Esophagus mucosa (tissue), 1 donor: Measurements from ENCODE around the gene CBL. TPM values are rescaled to one million over a fixed set of nuclear protein-coding genes. Genes with fewer than 3 reads are reported as not detected.
"Not testable (repeated sequence)": the region's sequence is repeated elsewhere in the genome, so short reads cannot be mapped to it uniquely, and the experiment has no call there.

Experiments used
- ATAC-seq: fragments of 200-7000 bp; cut with Tn5 transposase; one replicate; pipeline ENCODE4 v1.9.1; 2020
- total RNA-seq: library from RNA; stranded (reverse); gene quantifications from one replicate; pipeline ENCODE4 v1.2.4, GENCODE V29; 2023
- donor health status: DM: yes; HTN: yes; CAD: no.

CBL gene
- total RNA-seq: 11.0 TPM

DNA sequence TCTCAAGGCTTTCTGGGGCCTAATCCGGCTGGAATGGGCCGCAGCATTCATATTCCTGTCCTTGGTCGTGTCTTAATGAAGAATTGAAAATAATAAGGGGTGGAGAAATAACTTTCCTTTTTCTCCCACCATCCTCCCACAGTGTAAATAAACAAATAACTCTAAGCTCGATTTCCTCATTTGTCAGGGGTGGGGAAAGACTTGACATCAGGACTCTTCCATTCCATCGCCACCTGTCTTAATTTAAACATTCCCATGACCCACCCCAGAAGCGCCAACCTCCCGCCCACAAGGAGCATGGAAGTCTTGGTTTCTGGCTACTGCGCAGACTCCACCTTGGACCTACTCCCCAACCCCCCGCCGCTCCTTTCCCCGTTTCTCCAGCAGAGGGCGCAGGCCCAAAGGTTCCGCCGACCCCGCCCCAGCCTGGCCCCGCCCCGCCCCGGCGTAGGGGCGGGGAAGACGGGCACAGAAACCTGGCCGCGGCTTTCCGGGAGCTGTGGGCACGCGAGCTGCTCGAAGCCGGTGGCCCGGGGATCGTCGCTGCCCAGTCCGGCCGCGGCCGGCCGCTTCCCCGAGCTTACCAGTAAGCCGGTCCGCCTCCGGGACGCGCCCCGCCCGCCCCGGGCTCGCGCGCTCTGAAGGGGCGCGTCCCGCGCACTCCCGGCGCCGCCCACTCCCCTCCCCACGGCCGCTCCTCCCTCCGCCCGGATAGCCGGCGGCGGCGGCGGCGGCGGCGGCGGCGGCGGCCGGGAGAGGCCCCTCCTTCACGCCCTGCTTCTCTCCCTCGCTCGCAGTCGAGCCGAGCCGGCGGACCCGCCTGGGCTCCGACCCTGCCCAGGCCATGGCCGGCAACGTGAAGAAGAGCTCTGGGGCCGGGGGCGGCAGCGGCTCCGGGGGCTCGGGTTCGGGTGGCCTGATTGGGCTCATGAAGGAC is at the start of gene CBL:
Gene CBL, plus strand, starts transcription at position 766 of the 937 bp plus-strand sequence. Its CDS starts 79 bp downstream, at position 845.
- peak; percentile 98 for ATAC-seq

DNA sequence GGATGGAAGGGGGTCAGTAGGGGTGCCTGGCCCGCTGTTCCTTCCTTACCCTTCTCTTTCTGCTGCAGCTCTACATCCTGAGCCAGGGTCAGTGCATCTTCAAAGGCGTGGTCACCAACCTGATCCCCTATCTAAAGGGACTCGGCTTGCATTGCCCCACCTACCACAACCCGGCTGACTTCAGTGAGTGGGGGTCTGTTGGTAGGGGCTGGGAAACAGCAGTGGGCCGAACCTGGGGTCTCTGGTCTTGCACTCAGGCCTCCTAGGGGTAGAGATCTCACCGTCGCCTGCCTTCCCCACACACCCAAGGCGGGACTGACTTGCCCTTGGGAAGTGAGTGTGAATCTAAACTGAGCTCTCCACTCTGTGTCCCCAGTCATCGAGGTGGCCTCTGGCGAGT is 49.6 kb upstream of the CBL start:
- ATAC-seq: peak; percentile 4

DNA sequence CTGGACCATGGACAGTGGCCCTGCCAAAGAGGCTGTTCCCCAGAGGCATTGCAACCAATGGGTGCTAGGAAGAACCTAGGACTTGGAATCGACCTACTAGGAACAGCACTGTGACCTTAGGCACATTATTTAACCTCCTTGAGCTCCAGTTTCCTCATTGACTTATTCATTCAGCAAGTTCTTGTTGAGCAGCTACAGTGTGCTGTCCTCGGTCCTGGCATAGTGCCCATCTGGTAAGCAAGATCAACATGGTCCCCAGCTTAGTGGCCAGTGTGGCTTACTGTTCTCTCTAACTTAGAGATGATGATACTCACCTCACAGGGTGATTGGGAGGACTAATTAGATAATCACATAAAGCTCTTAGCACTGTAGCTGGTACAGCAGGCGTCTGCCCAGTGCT is 49.1 kb upstream of the CBL start:
- peak; percentile 44 for ATAC-seq

DNA sequence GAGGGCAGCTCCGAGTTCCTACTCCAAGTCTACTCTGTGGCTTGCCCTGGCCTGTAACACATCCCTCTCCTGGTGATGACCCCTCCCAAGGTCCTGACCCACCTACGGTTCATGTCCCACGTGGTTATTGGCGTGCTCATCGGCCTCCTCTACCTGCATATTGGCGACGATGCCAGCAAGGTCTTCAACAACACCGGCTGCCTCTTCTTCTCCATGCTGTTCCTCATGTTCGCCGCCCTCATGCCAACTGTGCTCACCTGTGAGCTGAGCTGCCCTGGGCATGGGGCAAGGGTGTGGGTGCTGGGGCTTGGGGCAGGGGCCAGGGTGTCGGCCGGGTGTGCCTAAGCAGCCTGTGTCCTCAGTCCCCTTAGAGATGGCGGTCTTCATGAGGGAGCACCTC is 47.7 kb upstream of the CBL start:
- no peak for ATAC-seq

DNA sequence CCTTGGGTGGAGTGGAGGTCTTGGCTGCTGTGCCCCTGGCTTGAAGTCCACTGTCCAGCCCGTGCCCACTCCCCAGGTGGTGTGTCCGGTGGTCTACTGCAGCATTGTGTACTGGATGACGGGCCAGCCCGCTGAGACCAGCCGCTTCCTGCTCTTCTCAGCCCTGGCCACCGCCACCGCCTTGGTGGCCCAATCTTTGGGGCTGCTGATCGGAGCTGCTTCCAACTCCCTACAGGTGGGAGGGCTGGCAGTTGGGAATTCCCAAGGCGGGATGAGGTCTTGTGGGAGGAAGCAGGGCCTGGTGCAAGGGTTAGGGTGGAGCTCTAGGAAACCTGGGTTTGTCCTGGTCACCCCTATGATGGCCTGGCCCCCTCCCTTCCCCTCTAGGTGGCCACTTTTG is 46.0 kb upstream of the CBL start:
- no peak for ATAC-seq

DNA sequence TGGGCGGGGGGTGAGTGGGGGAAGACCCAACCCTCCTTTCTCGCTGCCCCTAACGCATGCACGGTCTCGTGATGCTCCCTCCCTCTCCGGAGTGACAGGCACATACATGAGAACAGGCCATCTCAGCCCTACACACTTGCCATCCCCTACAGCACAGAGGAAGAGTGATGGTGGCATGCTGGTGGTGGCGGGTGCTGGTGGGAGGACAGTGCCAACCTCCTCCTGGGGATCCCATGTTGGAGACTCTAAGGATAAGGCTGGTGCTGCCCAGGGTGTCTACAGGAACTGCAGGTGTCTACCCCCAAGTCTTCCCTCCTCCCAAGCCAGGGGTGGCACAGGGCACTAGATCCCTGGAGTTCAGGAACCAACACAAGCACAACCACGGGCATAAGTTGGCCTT is 44.3 kb upstream of the CBL start:
- no peak for ATAC-seq

DNA sequence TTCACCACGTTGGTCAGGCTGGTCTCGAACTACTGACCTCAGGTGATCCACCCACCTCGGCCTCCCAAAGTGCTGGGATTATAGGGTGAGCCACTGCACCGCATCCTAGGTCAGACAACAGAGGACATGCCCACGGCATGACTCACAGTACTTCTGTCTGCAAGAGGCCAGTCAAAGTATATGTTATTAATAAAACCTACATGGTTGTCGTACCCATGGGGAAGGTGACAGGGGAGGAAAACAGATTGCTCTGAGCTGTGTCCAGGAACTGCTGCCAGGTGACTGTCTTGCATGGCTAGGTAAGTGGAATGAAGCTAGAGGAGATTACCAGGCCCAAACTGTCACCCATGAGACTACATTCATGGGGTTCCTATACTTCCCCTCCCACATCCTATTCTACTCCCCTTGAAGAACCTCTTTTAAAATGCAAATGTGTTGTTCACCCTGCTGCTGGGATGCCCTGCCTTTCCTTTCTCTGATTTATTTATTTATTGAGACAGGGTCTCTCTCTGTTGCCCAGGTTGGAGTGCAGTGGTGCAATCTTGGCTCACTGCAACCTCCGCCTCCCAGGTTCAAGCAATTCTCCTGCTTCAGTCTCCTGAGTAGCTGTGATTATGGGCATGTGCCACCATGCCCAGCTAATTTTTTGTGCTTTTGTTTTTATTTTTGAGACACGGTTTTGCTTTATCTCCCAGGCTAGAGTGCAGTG is 39.6 kb upstream of the CBL start:
- peak; percentile 64 for ATAC-seq

DNA sequence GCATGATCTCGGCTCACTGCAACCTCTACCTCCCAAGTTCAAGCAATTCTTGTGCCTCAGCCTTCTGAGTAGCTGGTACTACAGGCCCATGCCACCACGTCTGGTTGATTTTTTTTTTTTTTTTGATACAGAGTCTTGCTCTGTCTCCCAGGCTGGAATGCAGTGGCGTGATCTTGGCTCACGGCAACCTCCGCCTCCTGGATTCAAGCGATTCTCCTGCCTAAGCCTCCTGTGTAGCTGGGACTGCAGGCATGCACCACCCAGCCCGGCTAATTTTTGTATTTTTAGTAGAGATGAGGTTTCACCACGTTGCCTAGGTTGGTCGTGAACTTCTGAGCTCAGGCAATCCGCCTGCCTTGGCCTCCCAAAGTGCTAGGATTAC is 39.1 kb upstream of the CBL start:
- ATAC-seq: not testable (repeated sequence)

DNA sequence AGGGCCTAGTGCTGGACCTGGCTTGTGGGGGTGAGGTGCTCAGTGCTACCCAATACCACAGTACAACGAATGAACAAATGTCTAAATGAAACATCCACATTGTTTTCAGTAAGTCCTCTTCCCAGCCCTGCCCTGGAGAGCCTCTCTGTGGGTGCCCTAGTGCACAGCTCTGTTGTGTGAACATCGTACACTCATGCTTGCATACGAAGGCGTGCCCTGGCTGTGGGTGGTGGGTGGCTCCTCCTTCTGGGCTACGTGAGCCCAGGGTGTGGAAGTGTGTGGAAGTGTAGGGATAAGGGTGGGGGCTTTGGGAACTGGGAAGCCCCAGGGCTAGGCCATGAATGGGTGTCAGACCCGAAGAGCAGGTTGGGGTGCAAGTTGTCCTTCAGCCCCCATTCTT is 38.2 kb upstream of the CBL start:
- ATAC-seq: peak; percentile 91

DNA sequence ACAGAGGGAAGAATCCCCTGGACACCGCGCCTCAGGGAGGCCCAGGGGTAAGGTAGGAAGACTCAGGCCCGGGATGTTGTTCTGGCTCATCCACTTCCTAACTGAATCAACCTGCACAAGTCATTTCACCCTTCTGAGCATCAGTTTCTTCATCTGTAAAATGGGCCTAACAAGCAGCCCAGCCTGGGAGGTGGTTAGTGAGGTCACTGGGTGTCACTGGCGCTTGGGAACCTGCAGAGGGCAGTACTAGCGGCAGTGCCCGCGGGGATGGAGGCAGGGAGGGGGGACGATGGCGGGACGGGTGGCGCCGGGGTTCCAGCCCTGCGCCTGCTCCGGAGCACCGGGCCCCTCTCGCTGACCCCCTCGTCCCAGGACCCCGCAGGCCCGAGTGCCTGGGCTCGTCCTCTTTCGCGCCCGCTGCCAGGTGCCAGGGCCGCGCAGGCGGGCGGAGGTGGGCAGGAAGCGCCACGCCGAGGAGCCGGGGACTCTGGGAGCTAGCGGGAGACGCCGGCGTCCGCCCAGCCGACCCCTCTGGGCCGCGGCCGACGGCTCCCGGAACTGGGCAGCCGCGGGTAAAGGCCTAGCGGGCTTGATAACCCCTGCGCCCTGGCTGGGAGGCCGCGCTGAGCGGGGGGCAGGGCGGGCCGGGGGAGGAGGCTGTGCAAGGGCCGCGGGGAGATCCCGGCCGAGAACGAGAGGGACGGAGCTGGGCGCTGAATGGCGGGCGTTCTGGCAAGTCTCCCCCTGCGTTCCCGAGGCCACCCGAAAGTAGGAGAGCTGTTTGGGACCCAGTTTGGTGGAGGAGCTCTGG is 37.5 kb upstream of the CBL start, which contains the start of gene NLRX1:
Gene NLRX1, plus strand, starts transcription at position 255 of the 811 bp plus-strand sequence. CDS start 2,679 bp downstream, outside the sequence.
- peak; percentile 84 for ATAC-seq

DNA sequence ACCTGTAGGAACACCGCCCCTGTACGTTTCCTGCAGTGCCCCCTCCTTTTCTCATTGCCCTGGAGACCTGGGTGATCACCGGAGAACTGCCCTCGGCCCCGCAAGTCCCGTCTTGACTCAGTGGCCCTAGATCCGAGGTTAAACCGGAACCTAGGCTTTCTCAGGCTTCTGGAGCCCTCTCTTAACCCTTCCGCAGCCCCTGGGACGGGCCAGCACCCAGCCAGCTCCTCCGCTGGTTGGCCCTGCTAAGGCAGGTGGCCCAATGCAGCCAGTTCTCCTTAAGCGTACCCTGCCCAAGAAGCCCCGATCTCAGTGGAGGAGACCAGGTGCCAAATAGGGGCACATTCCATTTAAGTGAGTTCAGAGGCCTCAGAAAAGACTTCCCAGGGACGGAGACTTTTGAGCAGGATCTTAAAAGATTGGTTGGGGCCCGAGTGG is 36.8 kb upstream of the CBL start:
- ATAC-seq: peak; percentile 17

DNA sequence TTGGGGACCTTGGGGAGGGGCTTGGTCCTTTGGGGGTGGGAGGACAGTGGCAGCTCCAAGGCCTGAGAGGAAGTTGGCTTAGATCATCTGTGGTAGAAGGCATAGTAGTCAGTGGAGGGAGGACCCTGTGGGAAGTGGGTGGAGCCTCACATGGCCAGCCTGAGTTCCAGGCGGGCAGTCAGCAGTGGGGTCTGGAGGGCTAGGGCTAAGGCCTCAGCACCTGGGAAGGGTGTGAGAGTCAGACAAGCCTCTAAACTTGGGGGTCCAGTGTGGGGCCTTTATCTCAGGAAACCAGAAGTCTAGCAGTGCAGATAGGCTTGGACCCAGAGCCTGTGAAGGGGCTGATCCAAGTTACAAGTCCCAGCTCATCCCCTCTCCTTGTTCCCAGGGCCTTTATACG is 33.6 kb upstream of the CBL start:
- ATAC-seq: no peak

DNA sequence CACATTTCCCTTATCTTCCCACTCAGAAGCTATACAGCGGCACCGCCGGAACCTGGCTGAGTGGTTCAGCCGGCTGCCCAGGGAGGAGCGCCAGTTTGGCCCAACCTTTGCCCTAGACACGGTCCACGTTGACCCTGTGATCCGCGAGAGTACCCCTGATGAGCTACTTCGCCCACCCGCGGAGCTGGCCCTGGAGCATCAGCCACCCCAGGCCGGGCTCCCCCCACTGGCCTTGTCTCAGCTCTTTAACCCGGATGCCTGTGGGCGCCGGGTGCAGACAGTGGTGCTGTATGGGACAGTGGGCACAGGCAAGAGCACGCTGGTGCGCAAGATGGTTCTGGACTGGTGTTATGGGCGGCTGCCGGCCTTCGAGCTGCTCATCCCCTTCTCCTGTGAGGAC is 32.7 kb upstream of the CBL start:
- ATAC-seq: no peak

DNA sequence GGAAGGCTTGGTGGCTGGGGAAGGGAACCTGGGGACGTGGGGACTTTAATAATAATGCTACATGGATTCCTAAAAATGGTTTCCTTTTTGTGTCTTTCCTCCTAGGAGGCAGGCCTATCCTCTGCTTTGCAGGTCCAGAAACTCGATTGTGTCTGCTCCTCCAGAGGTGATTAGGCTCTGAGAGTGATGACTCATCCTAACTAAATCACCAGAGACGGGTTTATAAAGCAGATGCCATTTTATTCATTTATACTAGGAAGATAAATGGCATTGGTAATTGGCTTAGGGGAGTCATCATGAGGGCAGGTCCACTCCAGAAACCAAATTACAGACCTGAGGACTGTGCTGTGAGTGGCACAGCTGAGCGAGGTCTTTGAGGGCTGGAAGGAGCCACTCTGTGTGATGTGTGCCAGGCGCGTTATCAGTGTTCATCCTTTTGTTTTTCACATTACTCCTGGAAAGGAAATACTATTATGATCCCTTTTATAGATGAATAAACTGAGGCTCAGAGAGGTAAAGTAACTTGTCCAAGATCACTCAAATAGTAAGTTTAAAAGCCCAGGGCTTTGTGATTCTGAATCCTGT is 30.6 kb upstream of the CBL start:
- peak; percentile 50 for ATAC-seq

DNA sequence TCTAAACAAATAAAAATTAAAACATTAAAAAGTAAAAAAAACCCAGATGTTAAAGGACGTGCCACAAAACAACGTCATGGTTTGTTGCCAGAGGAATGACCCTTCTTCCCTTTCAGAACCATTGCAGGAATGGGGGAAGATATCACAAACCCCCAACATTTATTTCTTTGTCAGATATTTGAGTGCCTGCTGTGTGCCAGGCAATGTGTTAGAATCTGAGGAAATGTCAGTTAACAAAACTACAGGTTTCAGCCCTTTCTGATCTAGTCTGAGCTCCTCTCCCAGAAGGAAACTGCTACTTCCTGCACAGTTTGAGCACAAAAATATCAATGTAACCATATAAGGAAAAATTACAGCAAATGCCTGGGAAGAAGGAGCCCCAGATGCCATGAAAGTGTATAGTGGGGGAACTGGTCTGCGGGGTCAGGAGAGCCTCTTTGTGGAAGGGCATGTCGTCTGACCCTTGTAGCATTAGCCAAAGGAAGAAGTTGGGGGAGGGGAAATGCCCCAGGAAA is 27.9 kb upstream of the CBL start:
- no peak for ATAC-seq

DNA sequence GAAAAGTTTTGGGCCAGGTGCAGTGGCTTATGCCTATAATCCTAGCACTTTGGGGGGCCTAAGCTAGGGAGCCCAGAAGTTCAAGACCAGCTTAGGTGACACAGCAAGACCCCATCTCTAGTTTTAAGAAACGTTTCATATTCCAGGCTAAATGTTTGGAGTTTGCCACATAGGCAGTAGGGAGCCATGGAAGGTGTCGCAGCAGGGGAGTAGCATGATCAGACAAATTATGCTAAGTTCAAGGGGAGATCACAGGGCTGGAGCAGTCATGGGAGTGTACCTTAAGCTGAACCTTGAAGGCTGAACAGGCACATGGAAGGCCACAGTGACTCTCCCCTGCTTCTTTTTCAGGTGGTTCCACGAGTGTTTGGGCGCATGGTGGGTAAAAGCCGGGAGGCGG is 26.8 kb upstream of the CBL start:
- ATAC-seq: no peak

DNA sequence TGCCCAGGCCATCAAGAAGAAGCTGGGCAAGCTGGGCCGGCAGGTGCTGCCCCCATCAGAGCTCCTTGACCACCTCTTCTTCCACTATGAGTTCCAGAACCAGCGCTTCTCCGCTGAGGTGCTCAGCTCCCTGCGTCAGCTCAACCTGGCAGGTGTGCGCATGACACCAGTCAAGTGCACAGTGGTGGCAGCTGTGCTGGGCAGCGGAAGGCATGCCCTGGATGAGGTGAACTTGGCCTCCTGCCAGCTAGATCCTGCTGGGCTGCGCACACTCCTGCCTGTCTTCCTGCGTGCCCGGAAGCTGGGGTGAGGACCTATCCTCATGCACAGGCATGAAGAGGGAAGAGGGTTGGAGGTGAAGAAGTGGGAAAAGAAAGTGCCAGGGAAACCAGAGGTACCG is 26.2 kb upstream of the CBL start:
- ATAC-seq: peak; percentile 54

DNA sequence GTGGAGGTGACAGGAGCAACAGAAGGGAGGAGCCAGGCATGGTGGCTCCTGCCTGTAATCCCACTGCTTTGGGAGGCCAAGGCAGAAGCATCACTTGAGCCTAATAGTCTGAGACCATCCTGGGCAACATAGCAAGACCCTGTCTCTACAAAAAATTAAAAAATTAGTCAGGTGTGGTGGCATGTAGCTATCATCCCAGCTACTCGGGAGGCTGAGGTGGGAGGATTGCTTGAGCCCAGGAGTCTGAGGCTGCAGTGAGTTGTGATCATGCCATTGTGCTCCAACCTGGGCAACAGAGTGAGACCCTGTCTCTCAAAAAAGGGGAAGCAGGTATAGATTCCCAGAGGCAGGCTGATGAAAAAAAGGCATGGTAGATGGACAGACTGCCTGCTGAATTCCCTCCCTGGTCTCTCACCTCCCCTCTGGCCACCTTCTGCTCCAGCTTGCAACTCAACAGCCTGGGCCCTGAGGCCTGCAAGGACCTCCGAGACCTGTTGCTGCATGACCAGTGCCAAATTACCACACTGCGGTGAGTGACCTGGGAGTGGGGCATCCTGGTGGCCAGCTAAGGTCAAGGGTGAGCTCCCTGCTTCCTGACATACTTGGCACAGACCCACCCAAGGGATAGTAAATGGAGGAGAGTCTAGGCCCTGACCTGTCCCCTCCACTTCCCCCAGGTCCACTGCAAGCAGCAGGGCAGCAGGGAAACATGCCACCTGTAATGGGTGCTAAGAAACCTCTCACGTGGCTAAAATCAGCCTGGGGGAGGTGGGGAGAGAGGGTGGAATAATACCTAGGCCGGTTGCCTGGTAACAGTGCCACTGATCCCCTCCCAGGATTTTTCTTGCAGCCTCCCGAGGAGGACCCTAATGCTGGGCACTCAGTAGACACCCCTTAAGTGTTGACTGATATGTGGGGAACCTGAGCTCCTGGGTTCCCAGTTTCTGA is 25.1 kb upstream of the CBL start:
- no peak for ATAC-seq

DNA sequence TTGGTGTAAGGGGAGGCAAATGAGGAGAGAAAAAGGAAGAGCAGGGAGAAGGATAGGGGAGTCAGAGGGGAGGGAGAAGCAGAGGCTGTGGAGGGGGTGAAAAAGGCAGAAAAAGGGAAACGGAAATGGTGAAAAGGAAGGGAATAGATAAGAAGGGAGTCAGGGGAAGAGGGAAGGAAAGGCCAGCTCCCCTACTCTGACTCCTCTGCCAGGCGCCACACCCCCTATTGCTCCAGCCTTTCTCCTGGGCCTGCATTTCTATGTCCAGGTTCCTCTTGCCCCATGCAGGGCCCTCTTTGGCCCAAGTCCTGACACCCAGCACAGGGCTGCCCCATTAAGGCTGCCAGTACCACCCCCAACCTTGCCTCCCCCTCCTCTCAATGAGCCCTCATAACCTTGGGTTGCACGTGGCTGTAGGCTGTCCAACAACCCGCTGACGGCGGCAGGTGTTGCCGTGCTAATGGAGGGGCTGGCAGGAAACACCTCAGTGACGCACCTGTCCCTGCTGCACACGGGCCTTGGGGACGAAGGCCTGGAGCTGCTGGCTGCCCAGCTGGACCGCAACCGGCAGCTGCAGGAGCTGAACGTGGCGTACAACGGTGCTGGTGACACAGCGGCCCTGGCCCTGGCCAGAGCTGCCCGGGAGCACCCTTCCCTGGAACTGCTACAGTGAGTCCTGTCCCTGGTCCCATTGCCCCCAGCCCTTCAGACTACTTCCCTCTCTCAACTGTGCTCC is 24.3 kb upstream of the CBL start:
- no peak for ATAC-seq

DNA sequence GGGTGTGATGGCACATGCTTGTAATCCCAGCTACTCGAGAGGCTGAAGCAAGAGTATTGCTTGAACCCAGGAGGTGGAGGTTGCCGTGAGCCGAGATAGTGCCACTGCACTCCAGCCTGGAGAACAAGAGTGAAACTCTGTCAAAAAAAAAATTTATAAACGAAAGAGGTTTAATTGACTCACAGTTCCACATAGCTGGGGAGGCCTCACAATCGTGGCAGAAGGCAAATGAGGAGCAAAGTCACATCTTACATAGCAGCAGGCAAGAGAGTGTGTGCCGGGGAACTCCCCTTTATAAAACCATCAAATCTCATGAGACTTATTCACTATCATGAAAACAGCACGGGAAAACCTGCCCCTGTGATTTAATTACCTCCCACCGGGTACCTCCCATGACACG is 21.7 kb upstream of the CBL start:
- ATAC-seq: not testable (repeated sequence)
